GM12878 (cell line): ENCODE data around the gene MIAT.

Experiments used
- CREB1 ChIP-seq: IDR thresholded peaks from 2 replicates; pipeline ENCODE4 v1.6.1; 2012; ENCODE audit warnings: low read depth, mild to moderate bottlenecking, inconsistent platforms
- MTA2 ChIP-seq: fragments of 450-650 bp; IDR thresholded peaks from 2 replicates; pipeline ENCODE4 v1.6.1; 2016; ENCODE audit warnings: low read depth, mild to moderate bottlenecking, moderate library complexity
- NFIC ChIP-seq: IDR thresholded peaks from 2 replicates; pipeline ENCODE4 v1.6.1; 2012; ENCODE audit warnings: low read depth, mild to moderate bottlenecking, inconsistent platforms, low read length, moderate library complexity
- PAX5 ChIP-seq: IDR thresholded peaks from 2 replicates; pipeline ENCODE4 v1.6.1; 2011; ENCODE audit warnings: low read depth, low read length, borderline replicate concordance
- SIN3A ChIP-seq: IDR thresholded peaks from 2 replicates; pipeline ENCODE4 v1.6.1; 2012; ENCODE audit warnings: low read depth, low read length, improper control_type of control experiment
- TCF3 ChIP-seq: IDR thresholded peaks from 2 replicates; pipeline ENCODE4 v1.6.1; 2012; ENCODE audit warnings: low read depth, mild to moderate bottlenecking, low read length, borderline replicate concordance; ENCODE audit not compliant: insufficient read depth

DNA sequence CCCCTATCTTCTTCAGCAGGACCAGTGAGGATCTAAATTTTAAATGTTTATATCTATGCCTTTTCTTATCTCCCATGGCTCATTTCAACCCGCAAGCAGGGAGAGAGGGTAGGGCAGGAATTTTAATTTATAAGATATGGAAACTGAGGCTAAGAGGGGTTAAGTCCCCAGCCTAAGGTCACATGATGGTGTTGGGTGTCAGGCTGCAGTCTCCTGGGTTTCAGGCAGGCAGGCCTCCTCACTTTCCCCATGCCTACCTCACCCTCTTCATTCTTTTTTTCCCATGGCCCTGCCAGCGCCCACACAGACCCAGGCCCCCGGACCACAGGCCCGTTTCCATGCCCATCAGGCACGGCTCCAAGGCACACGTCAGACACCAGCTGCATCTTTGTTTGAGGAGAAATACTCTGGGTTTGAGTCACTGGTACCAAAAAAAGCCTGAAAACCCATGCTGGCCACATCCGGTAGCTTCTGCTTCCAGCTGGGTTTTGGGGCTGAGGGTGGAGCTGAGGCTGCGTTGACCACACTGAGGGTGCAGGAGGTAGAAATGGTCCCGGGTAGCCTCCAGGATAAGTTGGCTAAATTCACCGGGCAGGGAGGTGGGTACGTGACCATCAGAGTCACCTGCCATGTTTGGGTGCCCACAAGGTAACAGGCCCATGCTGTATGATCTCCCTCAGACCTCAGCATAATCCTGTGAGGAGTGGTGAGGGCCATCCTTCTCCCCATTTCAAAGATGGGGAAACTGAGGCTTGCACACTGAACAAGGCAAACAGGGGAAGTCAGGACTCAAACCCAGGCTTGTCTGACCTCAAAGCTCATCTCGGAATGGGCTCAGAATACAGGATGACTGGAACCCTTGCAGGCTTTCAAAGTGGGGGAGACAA, 47.1 kb upstream of the MIAT start:
- TF ChIP-seq SIN3A = no peak
- TF ChIP-seq TCF3 = peak; percentile 100
- peak; percentile 87 for TF ChIP-seq CREB1
- peak; percentile 98 for TF ChIP-seq PAX5
- peak; percentile 98 for TF ChIP-seq NFIC
- TF ChIP-seq MTA2 = peak; percentile 96
